ENCODE data around the gene SSBP2. TPM values are rescaled to one million over a fixed set of nuclear protein-coding genes. Genes with fewer than 3 reads are reported as not detected.
"Not testable (repeated sequence)": the region's sequence is repeated elsewhere in the genome, so short reads cannot be mapped to it uniquely, and the experiment has no call there.

Gene SSBP2
- total and polyA plus RNA-seq, 3 experiments from 2014 or later: 9.2 to 21.8 (median 10.4) TPM

DNA sequence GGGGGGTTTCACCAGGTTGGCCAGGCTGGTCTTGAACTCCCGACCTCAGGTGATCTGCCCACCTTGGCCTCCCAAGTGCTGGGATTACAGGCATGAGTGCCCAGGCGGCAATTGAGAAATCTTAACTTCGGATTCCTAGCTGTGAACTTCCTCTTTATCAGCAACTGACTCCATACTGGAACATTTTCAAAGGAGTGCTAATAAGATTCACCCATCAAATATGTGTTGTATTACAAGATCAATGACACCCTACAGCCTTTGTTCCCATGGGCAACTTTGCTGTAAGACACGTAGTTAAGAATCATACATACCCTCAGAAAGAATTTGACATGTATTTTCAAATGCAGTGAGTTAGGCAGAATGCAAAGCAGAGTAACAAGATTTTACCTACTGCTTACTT is 333.8 kb downstream of the SSBP2 start:
- Mint-ChIP-seq H3K27me3 (no peaks in the 10 kb centered on the region), H3K9me3 (no peaks in the 10 kb centered on the region), H3K4me1 (peaks cover 0 to 4% (median 0%) of the 10 kb centered on the region in 3 donors), H3K4me3 (no peak overlapping the region), H3K36me3 (peaks cover 0 to 26% (median 6%) of the 10 kb centered on the region in 3 donors), H3K27ac (no peak overlapping the region)
- ChIA-PET CTCF (no interaction called here), POLR2A (no interaction called here)
- H3K27ac ChIP-seq (ENCODE audit: low read depth, low read length): no peak overlapping the region
- H3K27me3 ChIP-seq (ENCODE audit: insufficient read depth, low read length, poor library complexity, severe bottlenecking): no peaks in the 10 kb centered on the region
- no peak for DNase-seq
- H3K4me3 ChIP-seq (ENCODE audit: low read length): no peak overlapping the region
- H3K9me3 ChIP-seq (ENCODE audit: low read length): no peaks in the 10 kb centered on the region
- H3K36me3 ChIP-seq (ENCODE audit: insufficient read depth, low read length): no peaks in the 10 kb centered on the region
- no peaks in the 10 kb centered on the region for H3K4me1 ChIP-seq (ENCODE audit: insufficient read depth, low read length)

DNA sequence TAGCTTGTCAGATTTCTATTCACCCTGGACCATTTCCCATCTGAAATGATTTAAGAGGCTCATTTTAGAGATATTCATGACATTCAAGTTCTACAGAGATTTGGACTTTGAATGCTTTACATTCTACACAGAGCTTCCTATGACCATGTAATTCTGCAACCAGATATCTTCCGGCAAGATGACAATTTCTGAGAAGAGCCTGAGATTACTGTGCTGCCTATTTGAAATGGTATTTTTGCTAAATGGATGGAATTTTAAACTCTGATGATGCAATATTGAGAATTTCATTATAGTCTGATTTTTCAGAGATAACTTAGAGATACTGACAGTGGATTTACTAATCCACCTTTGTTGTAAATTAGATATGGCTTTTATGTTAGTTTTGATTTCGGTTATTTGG is 341.0 kb downstream of the SSBP2 start:
- H3K9me3 Mint-ChIP-seq: no peaks in the 10 kb centered on the region
- Histone ChIP-seq H3K36me3 (ENCODE audit: insufficient read depth, low read length) (no peaks in the 10 kb centered on the region), H3K9me3 (ENCODE audit: low read length) (no peaks in the 10 kb centered on the region), H3K27me3 (ENCODE audit: insufficient read depth, low read length, poor library complexity, severe bottlenecking) (no peaks in the 10 kb centered on the region), H3K4me3 (ENCODE audit: low read length) (no peak overlapping the region), H3K27ac (ENCODE audit: low read depth, low read length) (no peak overlapping the region), H3K4me1 (ENCODE audit: insufficient read depth, low read length) (no peaks in the 10 kb centered on the region)
- POLR2A ChIA-PET: no interaction called here
- peaks cover 0 to 1% of the 10 kb centered on the region in 2 donors for H3K27me3 Mint-ChIP-seq
- no peak for DNase-seq
- H3K4me3 Mint-ChIP-seq: no peak overlapping the region
- H3K36me3 Mint-ChIP-seq: peaks cover 0 to 2% (median 1%) of the 10 kb centered on the region in 3 donors
- H3K4me1 Mint-ChIP-seq: no peaks in the 10 kb centered on the region
- no peak overlapping the region for H3K27ac Mint-ChIP-seq
- CTCF ChIA-PET: no interaction called here

- Mint-ChIP-seq H3K36me3 (peaks cover 0 to 2% (median 1%) of the 10 kb centered on the region in 3 donors), H3K9me3 (no peaks in the 10 kb centered on the region), H3K27ac (no peak overlapping the region), H3K4me3 (no peak overlapping the region), H3K4me1 (no peaks in the 10 kb centered on the region), H3K27me3 (peaks cover 0 to 1% of the 10 kb centered on the region in 2 donors)
- H3K4me3 ChIP-seq (ENCODE audit: low read length): no peak overlapping the region
- H3K9me3 ChIP-seq (ENCODE audit: low read length): no peaks in the 10 kb centered on the region
- DNase-seq: no peak
- CTCF ChIA-PET: no interaction called here
- H3K27me3 ChIP-seq (ENCODE audit: insufficient read depth, low read length, poor library complexity, severe bottlenecking): no peaks in the 10 kb centered on the region
- H3K27ac ChIP-seq (ENCODE audit: low read depth, low read length): no peak overlapping the region
- no peaks in the 10 kb centered on the region for H3K4me1 ChIP-seq (ENCODE audit: insufficient read depth, low read length)
- POLR2A ChIA-PET: no interaction called here
- H3K36me3 ChIP-seq (ENCODE audit: insufficient read depth, low read length): no peaks in the 10 kb centered on the region
Measured at GRCh38 chr5:81409361-81409760, 341.5 kb downstream of the SSBP2 start.

DNA sequence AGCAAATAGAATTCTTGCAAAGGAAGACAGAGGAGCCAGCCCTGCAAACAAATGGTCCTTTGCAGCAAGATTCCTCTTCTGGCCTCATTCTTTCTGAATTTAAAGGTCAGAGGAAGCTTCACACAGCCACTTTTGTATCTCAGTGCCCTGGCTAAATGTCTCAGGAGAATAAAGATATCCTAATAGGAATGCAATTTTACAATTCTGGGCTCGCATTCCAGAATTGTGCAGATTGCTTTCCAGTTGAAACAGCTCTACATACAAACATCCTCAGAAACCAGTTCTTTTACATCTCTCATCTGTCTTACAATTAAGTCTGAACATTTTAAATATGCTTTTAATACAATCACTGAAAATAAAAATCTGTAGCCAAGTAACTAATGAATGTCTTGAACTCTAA is 342.4 kb downstream of the SSBP2 start:
- Mint-ChIP-seq H3K9me3 (no peaks in the 10 kb centered on the region), H3K4me1 (no peaks in the 10 kb centered on the region), H3K27me3 (peaks cover 0 to 5% of the 10 kb centered on the region in 2 donors), H3K27ac (no peak overlapping the region), H3K36me3 (peaks cover 0 to 2% (median 1%) of the 10 kb centered on the region in 3 donors), H3K4me3 (no peak overlapping the region)
- no peaks in the 10 kb centered on the region for H3K27me3 ChIP-seq (ENCODE audit: insufficient read depth, low read length, poor library complexity, severe bottlenecking)
- no peak overlapping the region for H3K4me3 ChIP-seq (ENCODE audit: low read length)
- H3K36me3 ChIP-seq (ENCODE audit: insufficient read depth, low read length): no peaks in the 10 kb centered on the region
- H3K4me1 ChIP-seq (ENCODE audit: insufficient read depth, low read length): no peaks in the 10 kb centered on the region
- no peak for DNase-seq
- ChIA-PET CTCF (no interaction called here), POLR2A (no interaction called here)
- H3K9me3 ChIP-seq (ENCODE audit: low read length): no peaks in the 10 kb centered on the region
- H3K27ac ChIP-seq (ENCODE audit: low read depth, low read length): no peak overlapping the region

DNA sequence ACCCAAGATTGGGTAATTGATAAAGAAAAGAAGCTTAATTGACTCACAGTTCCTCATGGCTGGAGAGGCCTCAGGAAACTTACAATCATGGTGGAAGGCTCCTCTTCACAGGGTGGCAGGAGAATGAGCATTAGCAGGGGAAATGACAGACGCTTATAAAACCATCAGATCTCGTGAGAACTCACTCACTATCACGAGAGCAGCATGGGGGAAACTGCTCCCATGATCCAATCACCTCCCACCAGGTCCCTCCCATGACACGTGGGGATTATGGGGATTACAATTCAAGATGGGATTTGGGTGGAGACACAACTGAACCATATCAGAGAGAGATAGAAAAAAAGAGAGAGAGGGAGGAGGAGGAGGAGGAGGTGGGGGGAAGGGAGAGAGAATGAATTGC is 343.1 kb downstream of the SSBP2 start:
- H3K4me1 ChIP-seq (ENCODE audit: insufficient read depth, low read length); H3K4me3 ChIP-seq (ENCODE audit: low read length); H3K27me3 ChIP-seq (ENCODE audit: insufficient read depth, low read length, poor library complexity, severe bottlenecking); H3K9me3 Mint-ChIP-seq; H3K27me3 Mint-ChIP-seq; H3K36me3 Mint-ChIP-seq; DNase-seq; POLR2A ChIA-PET; H3K4me3 Mint-ChIP-seq; H3K9me3 ChIP-seq (ENCODE audit: low read length); H3K27ac Mint-ChIP-seq; CTCF ChIA-PET; H3K4me1 Mint-ChIP-seq; H3K27ac ChIP-seq (ENCODE audit: low read depth, low read length); H3K36me3 ChIP-seq (ENCODE audit: insufficient read depth, low read length): not testable (repeated sequence)

GRCh38 chr5:81405126-81405891 is 345.6 kb downstream of the SSBP2 start:
- CTCF ChIA-PET: no interaction called here
- Mint-ChIP-seq H3K36me3 (peaks cover 1 to 8% (median 2%) of the 10 kb centered on the region in 3 donors), H3K4me3 (no peak overlapping the region), H3K9me3 (peaks cover 0 to 9% (median 0%) of the 10 kb centered on the region in 5 donors), H3K27me3 (peaks cover 11 to 13% of the 10 kb centered on the region in 2 donors), H3K27ac (no peak overlapping the region), H3K4me1 (no peaks in the 10 kb centered on the region)
- POLR2A ChIA-PET: no interaction called here
- Histone ChIP-seq H3K27ac (ENCODE audit: low read depth, low read length) (no peak overlapping the region), H3K4me3 (ENCODE audit: low read length) (no peak overlapping the region), H3K4me1 (ENCODE audit: insufficient read depth, low read length) (no peaks in the 10 kb centered on the region), H3K9me3 (ENCODE audit: low read length) (no peaks in the 10 kb centered on the region), H3K36me3 (ENCODE audit: insufficient read depth, low read length) (no peaks in the 10 kb centered on the region), H3K27me3 (ENCODE audit: insufficient read depth, low read length, poor library complexity, severe bottlenecking) (no peaks in the 10 kb centered on the region)
- DNase-seq: no peak

GRCh38 chr5:81402192-81402930 is 348.5 kb downstream of the SSBP2 start:
- Histone ChIP-seq H3K27ac (ENCODE audit: low read depth, low read length) (no peak overlapping the region), H3K4me3 (ENCODE audit: low read length) (no peak overlapping the region), H3K27me3 (ENCODE audit: insufficient read depth, low read length, poor library complexity, severe bottlenecking) (no peaks in the 10 kb centered on the region), H3K4me1 (ENCODE audit: insufficient read depth, low read length) (no peaks in the 10 kb centered on the region), H3K36me3 (ENCODE audit: insufficient read depth, low read length) (no peaks in the 10 kb centered on the region), H3K9me3 (ENCODE audit: low read length) (no peaks in the 10 kb centered on the region)
- peaks cover 0 to 9% (median 0%) of the 10 kb centered on the region in 5 donors for H3K9me3 Mint-ChIP-seq
- H3K27ac Mint-ChIP-seq: no peak overlapping the region
- ChIA-PET POLR2A (no interaction called here), CTCF (no interaction called here)
- peaks cover 34 to 35% of the 10 kb centered on the region in 2 donors for H3K27me3 Mint-ChIP-seq
- H3K36me3 Mint-ChIP-seq: peaks cover 0 to 8% (median 2%) of the 10 kb centered on the region in 3 donors
- DNase-seq: no peak
- H3K4me3 Mint-ChIP-seq: no peak overlapping the region
- H3K4me1 Mint-ChIP-seq: no peaks in the 10 kb centered on the region

GRCh38 chr5:81401266-81401665 is 349.6 kb downstream of the SSBP2 start:
- CTCF ChIA-PET: no interaction called here
- no peak overlapping the region for H3K4me3 ChIP-seq (ENCODE audit: low read length)

More at GRCh38 chr5:81401266-81401665, 349.6 kb downstream of the SSBP2 start:
- Histone ChIP-seq H3K36me3 (ENCODE audit: insufficient read depth, low read length) (no peaks in the 10 kb centered on the region), H3K27me3 (ENCODE audit: insufficient read depth, low read length, poor library complexity, severe bottlenecking) (no peaks in the 10 kb centered on the region), H3K9me3 (ENCODE audit: low read length) (no peaks in the 10 kb centered on the region), H3K4me1 (ENCODE audit: insufficient read depth, low read length) (no peaks in the 10 kb centered on the region), H3K27ac (ENCODE audit: low read depth, low read length) (no peak overlapping the region)
- Mint-ChIP-seq H3K27me3 (peaks cover 39 to 45% of the 10 kb centered on the region in 2 donors), H3K4me3 (no peak overlapping the region), H3K27ac (peak overlapping the region in 1 of 8 donors; percentile 62), H3K4me1 (no peaks in the 10 kb centered on the region), H3K9me3 (peaks cover 0 to 9% (median 0%) of the 10 kb centered on the region in 5 donors), H3K36me3 (peaks cover 0 to 8% (median 0%) of the 10 kb centered on the region in 3 donors)
- no peak for DNase-seq
- POLR2A ChIA-PET: no interaction called here

Data from CD8-positive, alpha-beta memory T cell (primary cell).